Suprapubic skin (tissue), 4 donors: Measurements from ENCODE around the gene MAP2K6. TPM values are rescaled to one million over a fixed set of nuclear protein-coding genes. Genes with fewer than 3 reads are reported as not detected.

Experiments
- DNase-seq, 2 donors: peaks; one replicate each; pipeline ENCODE4 v3.0.0-alpha.2; 2019; ENCODE audit warnings: low spot score in 2 of 2
- H3K27ac ChIP-seq: fragments of 200-600 bp; sonication (generic); one replicate; pipeline ENCODE4 v1.5.1; 2019
- H3K27me3 ChIP-seq: fragments of 200-600 bp; sonication (generic); one replicate; pipeline ENCODE4 v1.5.1; 2019
- H3K36me3 ChIP-seq: fragments of 200-600 bp; sonication (generic); one replicate; pipeline ENCODE4 v1.5.1; 2019
- H3K4me1 ChIP-seq: fragments of 200-600 bp; sonication (generic); one replicate; pipeline ENCODE4 v1.5.1; 2019
- H3K4me3 ChIP-seq: fragments of 200-600 bp; sonication (generic); one replicate; pipeline ENCODE4 v1.5.1; 2019; ENCODE audit warnings: mild to moderate bottlenecking
- H3K9me3 ChIP-seq: fragments of 200-600 bp; sonication (generic); one replicate; pipeline ENCODE4 v1.5.1; 2019
- EP300 ChIP-seq: sonication (generic); formaldehyde crosslinking; IDR thresholded peaks from one replicate; pipeline ENCODE4 v1.6.1; 2017; ENCODE audit warnings: antibody characterized with exemption
- POLR2A ChIP-seq, 2 donors: fragments of 450-650 bp; IDR thresholded peaks; one replicate each; pipeline ENCODE4 v1.6.1; 2017; ENCODE audit warnings: antibody characterized with exemption in 2 of 2, mild to moderate bottlenecking in 2 of 2, moderate library complexity in 2 of 2
- POLR2AphosphoS5 ChIP-seq, 3 donors: sonication (generic); formaldehyde crosslinking; IDR thresholded peaks; one replicate each; pipeline ENCODE4 v1.6.1; 2017; ENCODE audit warnings: antibody characterized with exemption in 3 of 3
- WGBS: methylation state at CpG from one replicate; pipeline ENCODE4 v1.1.5; 2018; 5-methylcytosine and 5-hydroxymethylcytosine counted together
- total RNA-seq, 4 donors: library from RNA; depleted of rRNA; stranded (reverse); fragments of >200 nt; gene quantifications; one replicate each; pipeline ENCODE4 v1.1.0, GENCODE V29; 2016
- TF ChIP-seq, protein P1 (sequence below), 2 donors: fragments of 200-600 bp in 1 of 2; fragments of 450-650 bp in 1 of 2; sonication (generic) in 1 of 2; IDR thresholded peaks; one replicate each; pipeline ENCODE4 v1.5.1; 2016 to 2019; ENCODE audit warnings: antibody characterized with exemption in 2 of 2, mild to moderate bottlenecking in 1 of 2, moderate library complexity in 1 of 2

Gene MAP2K6
- total RNA-seq, 4 donors from 2014 or later = 2.4 to 6.3 (median 3.9) TPM

DNA sequence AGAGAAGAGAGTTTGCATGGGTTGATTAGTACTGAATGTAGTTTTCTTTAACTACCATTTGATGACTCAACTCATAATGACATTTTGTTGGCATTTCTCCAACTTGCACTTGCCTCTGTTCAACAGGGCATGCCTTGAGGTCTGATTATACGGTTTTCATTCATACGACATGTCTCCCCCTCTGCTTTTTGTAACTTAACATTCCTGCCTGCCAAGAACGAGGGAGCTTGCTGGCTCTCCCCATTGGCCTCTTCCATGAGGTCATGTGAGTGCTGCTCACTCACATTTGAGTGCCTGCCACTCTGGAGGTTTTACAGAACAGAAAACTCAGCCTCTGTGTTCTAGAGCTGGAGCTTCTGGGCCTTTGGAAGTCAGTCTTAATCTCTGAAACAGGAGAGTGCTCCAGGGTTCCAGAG, 19.7 kb downstream of the MAP2K6 start:
- Histone ChIP-seq H3K27me3 (no peaks in the 10 kb centered on the region), H3K9me3 (no peaks in the 10 kb centered on the region), H3K27ac (no peak overlapping the region), H3K4me3 (no peak overlapping the region), H3K4me1 (peaks cover 22% of the 10 kb centered on the region), H3K36me3 (no peaks in the 10 kb centered on the region)
- WGBS = 22% methylated on average over 3 of the region's 3 CpGs
- TF ChIP-seq POLR2AphosphoS5 (IDR thresholded peaks at IDR 0.05) (no peak), POLR2A (IDR thresholded peaks at IDR 0.05) (no peak), EP300 (no peak)
- TF ChIP-seq, protein P1, sequence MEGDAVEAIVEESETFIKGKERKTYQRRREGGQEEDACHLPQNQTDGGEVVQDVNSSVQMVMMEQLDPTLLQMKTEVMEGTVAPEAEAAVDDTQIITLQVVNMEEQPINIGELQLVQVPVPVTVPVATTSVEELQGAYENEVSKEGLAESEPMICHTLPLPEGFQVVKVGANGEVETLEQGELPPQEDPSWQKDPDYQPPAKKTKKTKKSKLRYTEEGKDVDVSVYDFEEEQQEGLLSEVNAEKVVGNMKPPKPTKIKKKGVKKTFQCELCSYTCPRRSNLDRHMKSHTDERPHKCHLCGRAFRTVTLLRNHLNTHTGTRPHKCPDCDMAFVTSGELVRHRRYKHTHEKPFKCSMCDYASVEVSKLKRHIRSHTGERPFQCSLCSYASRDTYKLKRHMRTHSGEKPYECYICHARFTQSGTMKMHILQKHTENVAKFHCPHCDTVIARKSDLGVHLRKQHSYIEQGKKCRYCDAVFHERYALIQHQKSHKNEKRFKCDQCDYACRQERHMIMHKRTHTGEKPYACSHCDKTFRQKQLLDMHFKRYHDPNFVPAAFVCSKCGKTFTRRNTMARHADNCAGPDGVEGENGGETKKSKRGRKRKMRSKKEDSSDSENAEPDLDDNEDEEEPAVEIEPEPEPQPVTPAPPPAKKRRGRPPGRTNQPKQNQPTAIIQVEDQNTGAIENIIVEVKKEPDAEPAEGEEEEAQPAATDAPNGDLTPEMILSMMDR (IDR thresholded peaks at IDR 0.05) = no peak
- no peak for DNase-seq

DNA sequence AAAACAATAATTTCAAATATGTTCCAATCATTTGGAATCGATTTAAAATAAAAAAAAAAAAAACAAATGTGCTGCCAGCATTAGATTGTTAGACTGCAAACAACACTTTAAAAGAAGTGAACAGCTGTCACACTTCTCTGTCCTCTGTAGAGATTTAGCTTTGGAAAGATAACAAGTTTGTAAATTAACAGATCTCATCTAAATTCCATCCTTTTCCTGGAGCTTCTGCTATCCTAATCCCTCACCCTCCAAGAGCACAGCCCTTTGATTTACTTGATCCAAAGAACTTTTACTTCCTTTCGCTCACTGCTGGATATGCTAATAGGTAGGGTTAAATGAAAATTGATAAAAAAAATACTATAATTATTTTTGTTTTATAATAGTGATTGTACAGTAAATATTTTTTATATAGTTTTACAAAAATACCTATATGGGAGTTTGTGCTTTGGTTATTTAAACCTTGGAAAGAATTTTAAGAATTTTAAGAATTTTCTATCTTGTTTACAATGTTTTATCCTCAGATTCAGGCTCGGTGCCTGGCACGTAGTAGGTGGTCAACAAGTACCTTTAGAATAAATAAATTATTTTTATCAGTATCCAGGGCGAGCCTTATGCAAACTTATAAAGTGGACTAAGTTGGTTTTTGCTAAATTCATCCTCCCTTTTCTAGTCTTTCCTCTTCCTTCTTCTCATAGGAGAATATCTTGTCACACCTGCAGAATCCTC, 21.6 kb downstream of the MAP2K6 start:
- Histone ChIP-seq H3K27me3 (no peaks in the 10 kb centered on the region), H3K4me1 (peaks cover 11% of the 10 kb centered on the region), H3K4me3 (no peak overlapping the region), H3K36me3 (no peaks in the 10 kb centered on the region), H3K27ac (no peak overlapping the region), H3K9me3 (peaks cover 6% of the 10 kb centered on the region)
- DNase-seq = no peak
- 86% methylated on average over 5 of the region's 5 CpGs for WGBS
- no peak for TF ChIP-seq POLR2AphosphoS5 (IDR thresholded peaks at IDR 0.05)

GRCh38 chr17:69437475-69437874, 23.0 kb downstream of the MAP2K6 start:
- peaks cover 6% of the 10 kb centered on the region for H3K9me3 ChIP-seq
- H3K27ac ChIP-seq = no peak overlapping the region
- 96% methylated on average over 1 of the region's 1 CpG for WGBS
- H3K27me3 ChIP-seq = no peaks in the 10 kb centered on the region
- no peak overlapping the region for H3K4me3 ChIP-seq
- no peak for DNase-seq
- TF ChIP-seq POLR2AphosphoS5 (IDR thresholded peaks at IDR 0.05) (no peak), POLR2A (IDR thresholded peaks at IDR 0.05) (no peak), EP300 (no peak)
- TF ChIP-seq, protein P1 (IDR thresholded peaks at IDR 0.05) = no peak
- H3K4me1 ChIP-seq = peaks cover 11% of the 10 kb centered on the region
- H3K36me3 ChIP-seq = no peaks in the 10 kb centered on the region

GRCh38 chr17:69438776-69439175, 24.3 kb downstream of the MAP2K6 start:
- Histone ChIP-seq H3K4me1 (peaks cover 10% of the 10 kb centered on the region), H3K9me3 (peaks cover 6% of the 10 kb centered on the region), H3K27ac (no peak overlapping the region), H3K4me3 (no peak overlapping the region), H3K36me3 (no peaks in the 10 kb centered on the region), H3K27me3 (no peaks in the 10 kb centered on the region)
- WGBS = 73% methylated on average over 4 of the region's 4 CpGs
- DNase-seq = no peak
- TF ChIP-seq, protein P1 (IDR thresholded peaks at IDR 0.05) = no peak

DNA sequence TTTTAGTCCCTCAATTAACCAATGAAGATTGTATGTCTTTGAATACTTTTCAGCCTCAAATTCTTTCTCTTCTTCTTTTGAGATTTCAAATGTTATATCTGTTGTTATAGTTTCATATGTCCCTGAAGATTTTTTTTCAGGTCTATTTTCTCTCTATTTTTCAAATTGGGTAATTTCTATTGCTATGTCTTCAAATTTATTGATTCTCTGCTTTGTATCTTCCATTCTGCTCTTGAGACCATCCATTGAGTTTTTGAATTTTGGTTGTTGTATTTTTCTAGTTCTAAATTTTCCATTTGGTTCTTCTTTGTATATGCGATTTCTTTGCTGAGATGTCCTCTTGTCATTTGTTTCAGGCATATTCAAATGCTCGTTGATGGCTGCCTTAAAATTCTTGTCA, 26.7 kb downstream of the MAP2K6 start:
- Histone ChIP-seq H3K4me1 (no peaks in the 10 kb centered on the region), H3K4me3 (no peak overlapping the region), H3K36me3 (no peaks in the 10 kb centered on the region), H3K9me3 (peaks cover 6% of the 10 kb centered on the region), H3K27me3 (no peaks in the 10 kb centered on the region), H3K27ac (no peak overlapping the region)
- whole genome bisulfite sequencing = 90% methylated on average over 2 of the region's 2 CpGs
- DNase-seq = no peak
- TF ChIP-seq POLR2A (IDR thresholded peaks at IDR 0.05) = no peak
- TF ChIP-seq, protein P1 (IDR thresholded peaks at IDR 0.05) = no peak
- no peak for TF ChIP-seq EP300
- no peak for TF ChIP-seq POLR2AphosphoS5 (IDR thresholded peaks at IDR 0.05)

DNA sequence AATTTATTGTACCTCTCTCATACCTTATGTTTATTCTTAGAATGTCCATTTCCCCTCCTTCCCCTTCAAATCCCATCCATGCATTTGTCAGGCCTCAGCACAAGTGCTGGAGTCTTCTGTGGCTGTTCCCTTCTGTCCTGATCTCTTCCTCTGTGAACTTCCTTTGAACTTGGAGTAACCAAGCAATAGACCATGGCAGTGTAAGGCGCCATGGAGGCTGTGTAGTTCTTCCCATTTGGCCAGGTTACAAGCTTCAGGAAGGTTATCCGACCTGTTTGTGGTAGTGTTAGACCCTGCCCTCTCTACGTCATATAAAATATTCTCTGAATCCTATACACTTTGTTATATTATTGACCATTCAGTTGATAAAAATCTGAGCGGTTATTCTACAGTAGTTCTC, 28.6 kb downstream of the MAP2K6 start:
- Histone ChIP-seq H3K27me3 (no peaks in the 10 kb centered on the region), H3K36me3 (no peaks in the 10 kb centered on the region), H3K27ac (no peak overlapping the region), H3K9me3 (peaks cover 6% of the 10 kb centered on the region), H3K4me3 (no peak overlapping the region), H3K4me1 (no peaks in the 10 kb centered on the region)
- no peak for DNase-seq
- WGBS = 96% methylated on average over 4 of the region's 4 CpGs
- TF ChIP-seq POLR2AphosphoS5 (IDR thresholded peaks at IDR 0.05) (no peak), EP300 (no peak), POLR2A (IDR thresholded peaks at IDR 0.05) (no peak)
- TF ChIP-seq, protein P1 (IDR thresholded peaks at IDR 0.05) = no peak
